Transverse colon (tissue), 4 donors: Measurements from ENCODE around the gene SLC9A1.

Experiments
- EP300 ChIP-seq: sonication (generic); formaldehyde crosslinking; IDR thresholded peaks from one replicate; pipeline ENCODE4 v1.6.1; 2017; ENCODE audit warnings: antibody characterized with exemption, low read depth
- POLR2A ChIP-seq: fragments of 450-650 bp; IDR thresholded peaks from one replicate; pipeline ENCODE4 v1.6.1; 2016; ENCODE audit warnings: antibody characterized with exemption, mild to moderate bottlenecking, moderate library complexity
- POLR2AphosphoS5 ChIP-seq, 3 donors: sonication (generic); formaldehyde crosslinking; IDR thresholded peaks; one replicate each; pipeline ENCODE4 v1.6.1; 2016; ENCODE audit warnings: antibody characterized with exemption in 3 of 3
- TF ChIP-seq, protein P1 (sequence below), 5 experiments: fragments of 200-600 bp in 3 of 5; fragments of 450-650 bp in 2 of 5; sonication (generic) in 3 of 5; IDR thresholded peaks; 1 replicate in 2 of 5; 2 replicates in 3 of 5; pipeline ENCODE4 v1.5.1; 2016 to 2017; ENCODE audit warnings: antibody characterized with exemption in 5 of 5, inconsistent platforms in 3 of 5, mild to moderate bottlenecking in 2 of 5, moderate library complexity in 1 of 5

DNA sequence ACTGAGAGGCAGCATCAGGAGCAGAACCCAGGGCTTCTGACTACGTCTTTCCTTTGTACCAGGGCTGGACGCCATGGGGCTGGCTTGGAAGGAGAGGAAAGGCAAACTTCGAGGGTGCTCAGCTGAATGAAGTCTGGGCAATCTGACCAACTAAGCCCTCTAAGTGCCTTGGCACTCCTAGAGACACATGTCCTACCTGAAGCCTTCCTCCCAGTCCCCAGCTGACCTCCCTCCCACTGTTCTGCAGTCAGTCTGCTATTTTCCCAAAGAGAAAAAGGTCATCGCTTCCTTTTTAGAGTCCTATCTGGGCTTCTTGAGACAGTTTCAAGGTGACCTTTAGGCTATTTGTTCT, 5.2 kb downstream of the SLC9A1 start:
- TF ChIP-seq, protein P1, sequence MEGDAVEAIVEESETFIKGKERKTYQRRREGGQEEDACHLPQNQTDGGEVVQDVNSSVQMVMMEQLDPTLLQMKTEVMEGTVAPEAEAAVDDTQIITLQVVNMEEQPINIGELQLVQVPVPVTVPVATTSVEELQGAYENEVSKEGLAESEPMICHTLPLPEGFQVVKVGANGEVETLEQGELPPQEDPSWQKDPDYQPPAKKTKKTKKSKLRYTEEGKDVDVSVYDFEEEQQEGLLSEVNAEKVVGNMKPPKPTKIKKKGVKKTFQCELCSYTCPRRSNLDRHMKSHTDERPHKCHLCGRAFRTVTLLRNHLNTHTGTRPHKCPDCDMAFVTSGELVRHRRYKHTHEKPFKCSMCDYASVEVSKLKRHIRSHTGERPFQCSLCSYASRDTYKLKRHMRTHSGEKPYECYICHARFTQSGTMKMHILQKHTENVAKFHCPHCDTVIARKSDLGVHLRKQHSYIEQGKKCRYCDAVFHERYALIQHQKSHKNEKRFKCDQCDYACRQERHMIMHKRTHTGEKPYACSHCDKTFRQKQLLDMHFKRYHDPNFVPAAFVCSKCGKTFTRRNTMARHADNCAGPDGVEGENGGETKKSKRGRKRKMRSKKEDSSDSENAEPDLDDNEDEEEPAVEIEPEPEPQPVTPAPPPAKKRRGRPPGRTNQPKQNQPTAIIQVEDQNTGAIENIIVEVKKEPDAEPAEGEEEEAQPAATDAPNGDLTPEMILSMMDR (IDR thresholded peaks at IDR 0.05) = no peak
- TF ChIP-seq EP300 (no peak), POLR2A (no peak), POLR2AphosphoS5 (IDR thresholded peaks at IDR 0.05) (no peak)
